H1 (cell line): ENCODE data around the gene RASSF10. TPM values are rescaled to one million over a fixed set of nuclear protein-coding genes. Genes with fewer than 3 reads are reported as not detected.

Source experiments
- CTCF ChIA-PET: fragments of 300-600 bp; sonication (Branson Sonifier 250); formaldehyde crosslinking; loops from one replicate; lab custom pipeline; 2021; ENCODE audit not compliant: partially characterized antibody; lab: Charles Lee
- POLR2A ChIA-PET: fragments of 300-600 bp; sonication (Branson Sonifier 250); formaldehyde crosslinking; loops from one replicate; lab custom pipeline; 2021; ENCODE audit warnings: inconsistent platforms; ENCODE audit not compliant: partially characterized antibody; lab: Charles Lee
- DNase-seq, 2 experiments: peaks; one replicate each; pipeline versions ENCODE4 v3.0.0 to v3.0.0-alpha.2; 2010 to 2022; ENCODE audit warnings: low spot score in 2 of 2, low read depth in 1 of 2, mixed read lengths in 1 of 2
- FAIRE-seq: peaks from 2 replicates; lab custom pipeline; 2011; peaks lifted over from hg19 to GRCh38; lab: Jason Lieb, UNC
- H2AFZ ChIP-seq: 2 replicates; pipeline ENCODE4 v1.8.1; 2012; ENCODE audit warnings: low read length, inconsistent platforms
- H2AK5ac ChIP-seq: 2 replicates; pipeline ENCODE4 v1.6.1; 2013; ENCODE audit warnings: low read depth, low read length
- H2BK120ac ChIP-seq: replicated peaks from 2 replicates; pipeline ENCODE3; 2013; ENCODE audit warnings: low read depth, low read length, inconsistent platforms
- H2BK12ac ChIP-seq: 2 replicates; pipeline ENCODE4 v1.6.1; 2013; ENCODE audit warnings: low read depth, low read length
- H2BK15ac ChIP-seq: 2 replicates; pipeline ENCODE4 v1.6.1; 2013; ENCODE audit warnings: low read length
- H2BK20ac ChIP-seq: 2 replicates; pipeline ENCODE4 v1.6.1; 2013; ENCODE audit warnings: low read length
- H2BK5ac ChIP-seq: 2 replicates; pipeline ENCODE4 v1.6.1; 2013; ENCODE audit warnings: low read depth, low read length
- H3K14ac ChIP-seq: 2 replicates; pipeline ENCODE4 v1.6.1; 2013; ENCODE audit warnings: inconsistent platforms; ENCODE audit not compliant: insufficient read length
- H3K18ac ChIP-seq: 2 replicates; pipeline ENCODE4 v1.6.1; 2013; ENCODE audit warnings: low read length; ENCODE audit errors: extremely low read depth
- H3K23ac ChIP-seq: 2 replicates; pipeline ENCODE4 v1.6.1; 2013; ENCODE audit warnings: inconsistent platforms; ENCODE audit not compliant: insufficient read length
- H3K23me2 ChIP-seq: 2 replicates; pipeline ENCODE4 v1.6.1; 2013; ENCODE audit warnings: low read depth, low read length
- H3K27ac ChIP-seq: 2 replicates; pipeline ENCODE4 v1.6.1; 2011; ENCODE audit warnings: low read depth, low read length, inconsistent platforms
- H3K27me3 ChIP-seq, 4 experiments: replicated peaks in 1 of 4; 1 replicate in 1 of 4; 2 replicates in 3 of 4; pipeline versions ENCODE4 v1.6.1 to v1.8.1; 2011 to 2013; ENCODE audit warnings: low read length in 3 of 4, mild to moderate bottlenecking in 3 of 4, inconsistent platforms in 2 of 4, mixed read lengths in 2 of 4, moderate library complexity in 1 of 4; ENCODE audit not compliant: control insufficient read depth in 3 of 4, insufficient read depth in 3 of 4; ENCODE audit errors: extremely low read depth in 1 of 4
- H3K36me3 ChIP-seq, 4 experiments: 2 replicates each; pipeline versions ENCODE4 v1.6.1 to v1.8.1; 2011 to 2013; ENCODE audit warnings: mild to moderate bottlenecking in 4 of 4, low read length in 3 of 4, moderate library complexity in 2 of 4, control low read depth in 1 of 4, inconsistent platforms in 1 of 4; ENCODE audit not compliant: insufficient read depth in 4 of 4, control insufficient read depth in 2 of 4
- H3K4ac ChIP-seq: replicated peaks from 2 replicates; pipeline ENCODE3; 2013; ENCODE audit warnings: low read length, low read depth, mixed read lengths, inconsistent platforms; ENCODE audit not compliant: insufficient read length
- H3K4me1 ChIP-seq, 4 experiments: replicated peaks in 1 of 4; 1 replicate in 1 of 4; 2 replicates in 3 of 4; pipeline versions ENCODE4 v1.6.1 to v1.8.1; 2011 to 2013; ENCODE audit warnings: low read length in 3 of 4, inconsistent platforms in 2 of 4, mixed read lengths in 1 of 4; ENCODE audit not compliant: insufficient read depth in 4 of 4, control insufficient read depth in 3 of 4
- H3K4me2 ChIP-seq, 2 experiments: 2 replicates each; pipeline versions ENCODE4 v1.6.1 to v1.8.1; 2011 to 2013; ENCODE audit warnings: low read depth in 2 of 2, low read length in 2 of 2, control low read depth in 1 of 2, inconsistent platforms in 1 of 2, mild to moderate bottlenecking in 1 of 2; ENCODE audit not compliant: insufficient read depth in 1 of 2
- H3K4me3 ChIP-seq, 4 experiments: fragments of 200-600, 300-600 bp in 1 of 4; sonication (generic), shearing (Covaris generic), sonication (Bioruptor Twin) in 1 of 4; 2 replicates each; pipeline versions ENCODE4 v1.5.1 to v1.8.1; 2011 to 2016; ENCODE audit warnings: low read length in 4 of 4, low read depth in 3 of 4, control low read depth in 2 of 4, inconsistent platforms in 2 of 4, mild to moderate bottlenecking in 2 of 4, mixed read lengths in 1 of 4, moderate library complexity in 1 of 4; ENCODE audit not compliant: insufficient read depth in 2 of 4; ENCODE audit errors: extremely low read depth in 1 of 4
- H3K56ac ChIP-seq: replicated peaks from 2 replicates; pipeline ENCODE3; 2013; ENCODE audit warnings: low read depth, mild to moderate bottlenecking, mixed read lengths, low read length, inconsistent platforms; ENCODE audit not compliant: insufficient read length
- H3K79me1 ChIP-seq: 2 replicates; pipeline ENCODE4 v1.6.1; 2013; ENCODE audit warnings: low read depth, low read length, control low read depth
- H3K79me2 ChIP-seq, 2 experiments: 2 replicates each; pipeline versions ENCODE4 v1.6.1 to v1.8.1; 2012 to 2013; ENCODE audit warnings: low read length in 2 of 2, mild to moderate bottlenecking in 2 of 2, inconsistent platforms in 1 of 2; ENCODE audit not compliant: insufficient read depth in 2 of 2, control insufficient read depth in 1 of 2
- H3K9ac ChIP-seq, 4 experiments: replicated peaks in 1 of 4; 1 replicate in 1 of 4; 2 replicates in 3 of 4; pipeline versions ENCODE4 v1.6.1 to v1.8.1; 2011 to 2013; ENCODE audit warnings: low read depth in 3 of 4, low read length in 3 of 4, control low read depth in 2 of 4, mild to moderate bottlenecking in 2 of 4, moderate library complexity in 2 of 4, inconsistent platforms in 1 of 4; ENCODE audit errors: extremely low read depth in 1 of 4
- H3K9me3 ChIP-seq, 2 experiments: 2 replicates each; pipeline versions ENCODE4 v1.6.1 to v1.8.1; 2012 to 2013; ENCODE audit warnings: mild to moderate bottlenecking in 2 of 2, moderate library complexity in 2 of 2, control low read depth in 1 of 2, inconsistent platforms in 1 of 2, low read depth in 1 of 2, low read length in 1 of 2, mixed read lengths in 1 of 2; ENCODE audit not compliant: insufficient read depth in 2 of 2
- H4K20me1 ChIP-seq, 2 experiments: replicated peaks in 1 of 2; 2 replicates each; pipeline versions ENCODE3 to v1.8.1; 2011 to 2013; ENCODE audit warnings: inconsistent platforms in 2 of 2, low read length in 2 of 2, mild to moderate bottlenecking in 1 of 2; ENCODE audit not compliant: insufficient read depth in 2 of 2, control insufficient read depth in 1 of 2
- H4K5ac ChIP-seq: 2 replicates; pipeline ENCODE4 v1.6.1; 2013; ENCODE audit warnings: low read length, low read depth, mixed read lengths, inconsistent platforms; ENCODE audit not compliant: insufficient read length
- H4K8ac ChIP-seq: 2 replicates; pipeline ENCODE4 v1.8.0; 2013; ENCODE audit warnings: mild to moderate bottlenecking, moderate library complexity, low read length, inconsistent platforms; ENCODE audit not compliant: insufficient read depth; ENCODE audit errors: extremely low read depth
- H4K91ac ChIP-seq: replicated peaks from 2 replicates; pipeline ENCODE3; 2013; ENCODE audit warnings: low read length, mixed read lengths, inconsistent platforms; ENCODE audit not compliant: insufficient read length
- CTBP2 ChIP-seq: IDR thresholded peaks from 2 replicates; pipeline ENCODE4 v1.7.0; 2011; ENCODE audit warnings: borderline replicate concordance, mild to moderate bottlenecking, moderate library complexity, mixed read lengths, low read length; ENCODE audit not compliant: insufficient read depth, insufficient read length
- GTF2F1 ChIP-seq: IDR thresholded peaks from 2 replicates; pipeline ENCODE4 v1.6.1; 2012; ENCODE audit warnings: low read depth, low read length, improper control_type of control experiment, borderline replicate concordance
- JUN ChIP-seq: IDR thresholded peaks from 2 replicates; pipeline ENCODE4 v1.6.1; 2011; ENCODE audit warnings: low read depth, mild to moderate bottlenecking, improper control_type of control experiment, low read length
- PHF8 ChIP-seq: fragments of 200-600 bp; sonication (generic); conservative IDR thresholded peaks from 2 replicates; pipeline ENCODE4 v1.7.1; 2012; ENCODE audit warnings: low read depth, mild to moderate bottlenecking, inconsistent platforms, low read length, moderate library complexity
- RAD21 ChIP-seq, 2 experiments: IDR thresholded peaks in 1 of 2; conservative IDR thresholded peaks in 1 of 2; 2 replicates each; pipeline ENCODE4 v1.6.1; 2011; ENCODE audit warnings: low read depth in 2 of 2, low read length in 2 of 2, improper control_type of control experiment in 1 of 2, inconsistent platforms in 1 of 2, mild to moderate bottlenecking in 1 of 2, moderate library complexity in 1 of 2
- SIX5 ChIP-seq: IDR thresholded peaks from 2 replicates; pipeline ENCODE4 v1.6.1; 2011; ENCODE audit warnings: mild to moderate bottlenecking, low read depth, low read length
- TCF12 ChIP-seq: IDR thresholded peaks from 2 replicates; pipeline ENCODE4 v1.6.1; 2011; ENCODE audit warnings: low read depth, mild to moderate bottlenecking, low read length
- polyA plus RNA-seq, 7 experiments: library from polyadenylated mRNA; depleted of rRNA in 3 of 7; stranded (reverse) in 5 of 7; unstranded in 2 of 7; fragments of >200 nt in 5 of 7; fragments of 200-250 nt in 2 of 7; gene quantifications; 1 replicate in 5 of 7; 2 replicates in 1 of 7; 4 replicates in 1 of 7; pipeline versions ENCODE4 v1.2.1 to v1.2.3, GENCODE V29; 2011 to 2013; ENCODE audit warnings: missing spikeins in 2 of 7, mixed read lengths in 2 of 7
- total RNA-seq: library from RNA; stranded (reverse); fragmentation: NEBNext Ultra II Directional; extraction: Animal tissue kit (Norgen Biotek cat#: 25700); gene quantifications from 2 replicates; pipeline ENCODE4 v1.2.1, GENCODE V29; 2021

RASSF10 gene
- total and polyA plus RNA-seq, 2 of the 8 experiments (the other 6 are each of a cell fraction or from before 2014, with no cell fraction given): 0.51 to 1.8 TPM

DNA sequence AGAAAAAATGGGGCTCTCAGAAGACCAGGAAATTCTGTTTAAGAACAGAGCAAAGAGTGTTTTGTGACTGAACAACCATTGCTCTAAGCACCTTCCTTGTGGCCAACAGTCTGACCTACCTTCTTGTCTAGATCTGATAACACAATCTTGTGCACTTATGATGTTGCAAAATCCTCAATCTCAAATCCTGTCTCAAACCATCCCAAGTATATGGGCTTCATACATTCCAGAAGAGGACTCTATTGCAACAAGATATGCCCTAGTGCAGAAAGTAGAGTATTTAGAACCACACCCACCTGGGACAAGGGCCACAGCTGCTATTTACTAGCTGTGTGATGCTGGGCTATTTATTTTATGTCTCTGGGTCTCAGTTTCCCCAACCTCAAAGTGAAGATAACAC is 27.1 kb downstream of the RASSF10 start:
- H4K20me1 ChIP-seq: no peaks in the 10 kb centered on the region
- no peak overlapping the region for H3K14ac ChIP-seq
- no peak overlapping the region for H2AK5ac ChIP-seq
- H4K8ac ChIP-seq: no peak overlapping the region
- no peak overlapping the region for H2BK120ac ChIP-seq
- no peaks in the 10 kb centered on the region for H3K9me3 ChIP-seq
- no peak overlapping the region for H3K4ac ChIP-seq
- H3K79me1 ChIP-seq: no peaks in the 10 kb centered on the region
- no peak overlapping the region for H2BK12ac ChIP-seq
- H3K4me1 ChIP-seq: no peaks in the 10 kb centered on the region
- no peak overlapping the region for H2BK15ac ChIP-seq
- DNase-seq (no peak), FAIRE-seq (no peak)
- H3K56ac ChIP-seq: no peak overlapping the region
- no peak overlapping the region for H4K91ac ChIP-seq
- no peak overlapping the region for H3K23ac ChIP-seq
- H3K4me3 ChIP-seq: no peak overlapping the region
- H3K36me3 ChIP-seq: no peaks in the 10 kb centered on the region
- H3K27me3 ChIP-seq: no peaks in the 10 kb centered on the region
- H4K5ac ChIP-seq: no peak overlapping the region
- H3K27ac ChIP-seq: no peak overlapping the region
- no peak overlapping the region for H2BK20ac ChIP-seq
- H3K4me2 ChIP-seq: no peak overlapping the region
- no peaks in the 10 kb centered on the region for H3K79me2 ChIP-seq
- POLR2A ChIA-PET: no interaction called here
- no peak overlapping the region for H3K18ac ChIP-seq
- CTCF ChIA-PET: interaction anchor here (0.6 to 1.6 kb wide), 3 partner anchors 25 to 115 kb away, joined by 3 to 4 read pairs (median 3); no protein-coding TSS in a partner anchor
- H3K23me2 ChIP-seq: no peaks in the 10 kb centered on the region
- no peak overlapping the region for H2BK5ac ChIP-seq
- no peak for TF ChIP-seq TCF12
- no peak for TF ChIP-seq RAD21 (IDR thresholded peaks at IDR 0.05 in 1 of 2, conservative IDR thresholded peaks at IDR 0.05 in 1 of 2; ENCODE audit: low read depth in 2 of 2, low read length in 2 of 2)
- no peak for TF ChIP-seq SIX5
- TF ChIP-seq JUN: no peak
- TF ChIP-seq PHF8: no peak
- TF ChIP-seq CTBP2: no peak
- TF ChIP-seq GTF2F1: no peak
- no peak overlapping the region for H3K9ac ChIP-seq
- no peak overlapping the region for H2AFZ ChIP-seq
